Endodermal cell (in vitro differentiated cells): ENCODE measurements around the gene DIPK1B. TPM values are rescaled to one million over a fixed set of nuclear protein-coding genes. Genes with fewer than 3 reads are reported as not detected.

ENCODE experiments used
- DNase-seq: peaks from one replicate; pipeline ENCODE4 v3.0.0-alpha.2; 2017
- H3K27ac ChIP-seq: 2 replicates; pipeline ENCODE4 v1.5.1; 2013; ENCODE audit warnings: mild to moderate bottlenecking, low read depth, low read length, moderate library complexity
- H3K27me3 ChIP-seq: 2 replicates; pipeline ENCODE4 v1.6.1; 2013; ENCODE audit warnings: mild to moderate bottlenecking, low read length, moderate library complexity; ENCODE audit not compliant: insufficient read depth, control insufficient read depth, poor library complexity, severe bottlenecking
- H3K36me3 ChIP-seq: 2 replicates; pipeline ENCODE4 v1.7.0; 2013; ENCODE audit warnings: mild to moderate bottlenecking, low read length, moderate library complexity; ENCODE audit not compliant: control insufficient read depth, insufficient read depth
- H3K4me1 ChIP-seq: one replicate; pipeline ENCODE4 v1.7.0; 2013; ENCODE audit warnings: low read length; ENCODE audit not compliant: control insufficient read depth, insufficient read depth
- H3K4me3 ChIP-seq: 2 replicates; pipeline ENCODE4 v1.5.1; 2013; ENCODE audit warnings: mild to moderate bottlenecking, low read length, moderate library complexity
- H3K9ac ChIP-seq: 2 replicates; pipeline ENCODE4 v1.6.1; 2013; ENCODE audit warnings: mild to moderate bottlenecking, low read length, moderate library complexity; ENCODE audit not compliant: poor library complexity, severe bottlenecking; ENCODE audit errors: extremely low read depth
- H3K9me3 ChIP-seq: 2 replicates; pipeline ENCODE4 v1.6.1; 2013; ENCODE audit warnings: mild to moderate bottlenecking, low read length, moderate library complexity; ENCODE audit not compliant: control insufficient read depth
- H3K27ac Mint-ChIP-seq: 2 replicates; pipeline ENCODE4 v1.8.0; 2020; ENCODE audit warnings: mixed read lengths
- H3K27me3 Mint-ChIP-seq: 2 replicates; pipeline ENCODE4 v1.8.0; 2021; ENCODE audit warnings: mild to moderate bottlenecking, mixed read lengths; ENCODE audit not compliant: insufficient read depth
- H3K36me3 Mint-ChIP-seq: 2 replicates; pipeline ENCODE4 v1.8.0; 2020; ENCODE audit warnings: low read depth, mixed read lengths
- H3K4me1 Mint-ChIP-seq: 2 replicates; pipeline ENCODE4 v1.8.0; 2020; ENCODE audit warnings: mixed read lengths
- H3K4me3 Mint-ChIP-seq: 2 replicates; pipeline ENCODE4 v1.8.0; 2020; ENCODE audit warnings: mild to moderate bottlenecking, moderate library complexity, mixed read lengths
- H3K9me3 Mint-ChIP-seq: 2 replicates; pipeline ENCODE4 v1.8.0; 2020; ENCODE audit warnings: mild to moderate bottlenecking, mixed read lengths
- CTCF ChIP-seq: fragments of 200-600 bp; sonication (generic); conservative IDR thresholded peaks from 2 replicates; pipeline ENCODE4 v1.5.0; 2021; ENCODE audit warnings: antibody characterized with exemption, mild to moderate bottlenecking
- WGBS, 2 experiments: methylation state at CpG; one replicate each; pipeline versions ENCODE4 v1.1.5 to v1.1.7; 2013; ENCODE audit warnings: missing lambda C conversion rate in 2 of 2, mixed read lengths in 1 of 2; ENCODE audit not compliant: insufficient coverage in 1 of 2, insufficient read length in 1 of 2; 5-methylcytosine and 5-hydroxymethylcytosine counted together
- total RNA-seq, 2 donors: library from RNA; stranded (reverse); fragmentation: NEBNext Ultra II Directional in 1 of 2; extraction: Animal tissue kit (Norgen Biotek cat#: 25700) in 1 of 2; gene quantifications; 2 replicates in 1 of 2; 3 replicates in 1 of 2; pipeline ENCODE4 v1.2.1, GENCODE V29; 2021

Gene DIPK1B
- total RNA-seq, 2 donors from 2014 or later: 35.1 to 45.4 TPM

DNA sequence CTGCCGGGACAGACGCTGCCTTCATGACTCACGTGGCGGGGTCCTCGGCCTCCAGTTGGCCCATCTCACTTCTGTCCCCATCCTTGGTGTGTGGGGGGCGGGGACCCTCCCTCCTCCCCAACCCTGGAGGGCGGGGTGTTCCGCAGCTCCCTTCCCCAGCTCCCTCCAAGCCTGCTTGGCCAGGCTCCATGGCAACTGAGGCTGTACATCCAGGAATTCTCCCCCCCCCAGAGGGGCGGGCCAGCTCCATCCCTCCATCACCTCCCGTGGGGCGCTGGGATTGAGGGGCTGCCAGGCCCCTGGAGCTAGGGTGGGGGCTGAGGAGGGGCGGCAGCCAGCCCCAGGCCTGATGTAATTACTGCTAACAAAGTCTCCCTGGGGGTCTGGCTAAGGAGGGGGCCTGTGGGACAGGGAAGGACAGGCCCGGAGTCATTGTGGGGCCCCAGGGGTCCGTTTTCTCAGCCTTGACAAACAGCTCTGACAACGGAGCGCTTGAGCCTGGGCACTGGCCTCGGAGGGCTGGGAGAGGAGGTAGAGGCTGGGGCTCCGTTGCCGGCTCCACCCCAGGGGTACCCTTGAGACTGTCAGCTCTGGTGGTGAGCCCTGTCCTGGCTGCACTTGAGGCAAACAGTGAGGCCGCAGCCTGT lies 8.0 kb downstream of the DIPK1B start:
- no peak overlapping the region for H3K4me3 ChIP-seq
- TF ChIP-seq CTCF: no peak
- H3K27me3 Mint-ChIP-seq: no peaks in the 10 kb centered on the region
- peaks cover 26% of the 10 kb centered on the region for H3K36me3 Mint-ChIP-seq
- WGBS, 2 experiments: 40 to 71% methylated on average over 1 to 20 of the region's 20 CpGs
- no peaks in the 10 kb centered on the region for H3K9me3 Mint-ChIP-seq
- H3K4me1 Mint-ChIP-seq: peaks cover 1% of the 10 kb centered on the region
- no peak overlapping the region for H3K4me3 Mint-ChIP-seq
- no peak overlapping the region for H3K9ac ChIP-seq
- DNase-seq: peak; percentile 63
- H3K27me3 ChIP-seq: no peaks in the 10 kb centered on the region
- no peaks in the 10 kb centered on the region for H3K4me1 ChIP-seq
- no peak overlapping the region for H3K27ac Mint-ChIP-seq
- peak overlapping the region; percentile 73 for H3K27ac ChIP-seq
- no peaks in the 10 kb centered on the region for H3K9me3 ChIP-seq
- H3K36me3 ChIP-seq: peaks cover 22% of the 10 kb centered on the region

DNA sequence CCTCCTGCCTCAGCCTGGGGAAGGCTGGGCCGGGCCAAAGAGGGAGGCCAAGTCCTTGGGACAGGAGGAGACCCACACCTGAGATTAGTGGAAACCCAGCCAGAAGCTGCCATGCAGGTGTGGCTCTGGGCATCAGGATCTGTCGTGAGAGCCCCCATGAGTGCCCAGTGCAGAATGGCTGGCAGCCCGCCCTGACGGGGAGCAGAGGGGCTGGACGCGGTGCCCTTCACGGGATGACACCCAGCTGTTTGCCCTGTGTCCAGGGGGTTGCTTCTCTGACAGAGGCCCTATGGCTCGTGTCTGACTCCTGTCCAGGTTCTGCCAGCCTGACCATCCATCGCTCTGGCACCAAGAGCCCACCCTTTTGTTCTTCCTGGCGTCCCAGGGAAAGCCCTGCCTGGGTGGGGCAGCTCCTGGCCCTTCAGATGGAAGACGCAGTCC lies 8.5 kb downstream of the DIPK1B start:
- Mint-ChIP-seq H3K36me3 (peaks cover 29% of the 10 kb centered on the region), H3K9me3 (no peaks in the 10 kb centered on the region), H3K4me1 (peaks cover 5% of the 10 kb centered on the region), H3K27me3 (no peaks in the 10 kb centered on the region), H3K27ac (no peak overlapping the region), H3K4me3 (no peak overlapping the region)
- DNase-seq: peak; percentile 53
- WGBS, 2 experiments: 91% methylated on average over 9 to 11 of the region's 11 CpGs
- TF ChIP-seq CTCF: no peak
- no peak overlapping the region for H3K4me3 ChIP-seq
- H3K9me3 ChIP-seq: no peaks in the 10 kb centered on the region
- H3K27ac ChIP-seq: peak overlapping the region; percentile 73
- H3K27me3 ChIP-seq: no peaks in the 10 kb centered on the region
- peaks cover 2% of the 10 kb centered on the region for H3K4me1 ChIP-seq
- no peak overlapping the region for H3K9ac ChIP-seq
- H3K36me3 ChIP-seq: peaks cover 28% of the 10 kb centered on the region

DNA sequence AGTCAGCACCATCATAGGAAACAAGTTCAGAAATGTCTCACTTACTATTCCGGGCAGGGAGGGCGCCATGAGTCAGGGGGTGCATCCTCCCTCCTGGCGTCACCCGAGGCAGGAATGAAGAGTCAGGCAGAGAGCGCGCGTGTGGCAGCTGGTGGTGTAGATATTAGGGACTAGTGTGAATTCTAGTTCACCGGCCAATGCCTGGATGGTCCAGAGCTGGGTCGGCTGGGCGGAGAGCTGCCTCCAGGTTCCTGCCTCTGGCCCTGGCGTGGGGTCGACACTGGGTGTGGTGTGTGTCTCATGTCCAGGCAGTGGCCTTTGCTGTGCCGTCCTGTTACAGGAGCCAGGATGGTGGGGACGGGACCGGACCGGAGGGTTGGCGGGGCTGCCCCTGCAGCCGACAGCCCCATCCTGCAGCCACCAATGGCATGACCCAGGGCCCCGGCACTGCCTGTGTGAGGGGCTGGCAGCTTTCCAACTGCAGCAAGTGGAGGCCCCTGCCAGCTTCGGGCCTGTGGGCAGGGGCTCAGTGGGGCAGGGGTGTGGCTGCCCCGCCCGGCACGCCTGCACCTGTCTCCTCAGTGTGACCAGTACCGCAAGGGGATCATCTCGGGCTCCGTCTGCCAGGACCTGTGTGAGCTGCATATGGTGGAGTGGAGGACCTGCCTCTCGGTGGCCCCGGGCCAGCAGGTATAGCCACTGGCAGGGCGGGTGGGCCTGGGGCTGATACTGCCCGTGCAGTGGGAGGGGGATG lies 9.1 kb downstream of the DIPK1B start:
- peaks cover 33% of the 10 kb centered on the region for H3K36me3 ChIP-seq
- H3K27ac Mint-ChIP-seq: no peak overlapping the region
- H3K4me3 ChIP-seq: no peak overlapping the region
- H3K4me1 ChIP-seq: peaks cover 6% of the 10 kb centered on the region
- no peak overlapping the region for H3K27ac ChIP-seq
- no peak overlapping the region for H3K4me3 Mint-ChIP-seq
- DNase-seq: peak; percentile 63
- H3K27me3 Mint-ChIP-seq: no peaks in the 10 kb centered on the region
- H3K4me1 Mint-ChIP-seq: peaks cover 11% of the 10 kb centered on the region
- H3K27me3 ChIP-seq: no peaks in the 10 kb centered on the region
- no peaks in the 10 kb centered on the region for H3K9me3 ChIP-seq
- H3K36me3 Mint-ChIP-seq: peaks cover 35% of the 10 kb centered on the region
- H3K9me3 Mint-ChIP-seq: no peaks in the 10 kb centered on the region
- no peak overlapping the region for H3K9ac ChIP-seq
- no peak for TF ChIP-seq CTCF
- WGBS, 2 experiments: 93 to 96% methylated on average over 24 to 30 of the region's 30 CpGs
